ENCODE results near the gene GLRX. TPM values are rescaled to one million over a fixed set of nuclear protein-coding genes. Genes with fewer than 3 reads are reported as not detected.
"Not testable (repeated sequence)": the region's sequence is repeated elsewhere in the genome, so short reads cannot be mapped to it uniquely, and the experiment has no call there.

Gene GLRX
- total RNA-seq, 1 donor from 2014 or later = 17.3 TPM

GRCh38 chr5:95859661-95860060 is 37.1 kb upstream of the GLRX start:
- no peak for DNase-seq
- peak overlapping the region; percentile 70 for H3K27ac Mint-ChIP-seq
- no peaks in the 10 kb centered on the region for H3K27me3 Mint-ChIP-seq
- H3K4me1 Mint-ChIP-seq = peaks cover 52% of the 10 kb centered on the region
- intact Hi-C loops (cut with micrococcal nuclease) = loop anchor here (1.0 to 10.0 kb wide), 4 partner anchors 11 to 575 kb away; partner anchors contain the start of gene PCSK1
- no peaks in the 10 kb centered on the region for H3K36me3 Mint-ChIP-seq (ENCODE audit: low read depth)
- H3K4me3 Mint-ChIP-seq = peak overlapping the region; percentile 5
- H3K9me3 Mint-ChIP-seq = no peaks in the 10 kb centered on the region

DNA sequence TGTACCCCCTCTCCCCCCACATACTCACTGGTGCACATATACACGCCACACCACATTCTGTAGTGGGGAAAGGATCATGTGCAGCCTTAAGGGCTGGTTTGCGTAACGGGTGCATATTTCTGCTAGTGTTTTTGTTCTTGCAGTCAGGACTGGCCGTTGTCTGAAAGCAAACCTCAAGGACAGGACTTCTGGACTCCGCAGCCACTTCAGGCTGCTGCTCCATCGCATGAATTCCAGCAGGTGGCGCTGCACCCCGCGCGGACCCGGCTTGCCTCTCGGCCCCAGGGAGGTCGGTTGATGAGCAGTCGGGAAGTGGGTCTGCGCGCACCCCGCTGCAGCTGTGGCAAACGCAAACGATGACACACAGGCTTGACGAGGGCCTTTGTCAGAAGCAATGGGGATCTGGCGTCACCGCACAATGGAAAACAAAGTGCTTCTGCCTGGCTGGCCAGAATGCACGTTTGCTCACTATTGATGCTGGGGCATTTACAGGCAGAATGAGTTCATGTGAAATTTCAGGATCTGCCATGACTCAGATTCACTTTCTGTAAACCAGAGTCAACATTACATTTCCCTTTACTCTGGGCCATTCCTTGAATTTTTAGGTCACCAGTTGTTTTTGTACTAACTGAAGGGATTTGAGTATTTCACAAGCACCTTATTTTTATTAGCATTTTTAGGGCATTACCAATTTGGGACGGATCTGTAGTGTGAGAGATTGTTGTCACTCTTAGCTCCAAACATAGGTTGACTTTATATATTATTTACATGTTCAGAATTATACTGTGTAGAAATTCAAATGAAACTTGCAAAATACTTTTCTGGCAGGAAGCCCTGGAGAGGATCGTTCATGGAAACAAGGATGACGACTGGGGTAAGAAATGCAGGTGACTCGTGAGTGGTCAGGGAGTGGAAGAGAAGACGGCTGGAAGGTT is 36.4 kb upstream of the GLRX start:
- Mint-ChIP-seq H3K36me3 (ENCODE audit: low read depth) (no peaks in the 10 kb centered on the region), H3K9me3 (no peaks in the 10 kb centered on the region), H3K4me1 (peaks cover 52% of the 10 kb centered on the region), H3K27ac (peak overlapping the region; percentile 78), H3K27me3 (no peaks in the 10 kb centered on the region), H3K4me3 (peak overlapping the region; percentile 66)
- intact Hi-C loops (cut with micrococcal nuclease) = loop anchor here (1.0 to 10.0 kb wide), 6 partner anchors 11 to 742 kb away; partner anchors contain the start of gene PCSK1
- peak; percentile 96 for DNase-seq

DNA sequence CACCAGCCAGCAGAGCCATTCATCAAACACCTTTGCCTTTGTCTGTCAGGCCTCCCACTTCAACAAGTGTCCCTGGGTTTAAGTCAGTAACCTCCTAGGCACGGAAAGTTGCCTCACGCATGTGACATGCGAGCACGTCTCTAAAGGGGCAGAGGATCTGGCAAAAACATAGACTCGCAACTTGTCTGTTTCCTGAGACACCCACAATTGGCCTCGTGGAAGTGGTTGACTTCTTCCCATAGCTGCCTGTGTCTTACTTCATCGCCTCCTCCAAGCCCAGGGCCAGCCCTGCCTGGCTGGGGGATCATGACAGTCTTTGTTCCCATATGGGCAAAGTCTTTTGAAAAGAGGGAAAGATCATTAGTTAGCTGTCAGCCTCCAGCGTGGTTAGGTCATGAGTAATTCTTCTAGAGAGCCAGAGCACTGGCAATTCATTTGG is 35.5 kb upstream of the GLRX start:
- peak overlapping the region; percentile 18 for H3K4me3 Mint-ChIP-seq
- H3K27ac Mint-ChIP-seq = no peak overlapping the region
- intact Hi-C loops (cut with micrococcal nuclease) = loop anchor here (1.0 to 10.0 kb wide), 3 partner anchors 478 to 743 kb away; partner anchors contain the start of gene PCSK1
- no peaks in the 10 kb centered on the region for H3K36me3 Mint-ChIP-seq (ENCODE audit: low read depth)
- H3K4me1 Mint-ChIP-seq = peaks cover 47% of the 10 kb centered on the region
- DNase-seq = no peak
- no peaks in the 10 kb centered on the region for H3K9me3 Mint-ChIP-seq
- H3K27me3 Mint-ChIP-seq = no peaks in the 10 kb centered on the region

DNA sequence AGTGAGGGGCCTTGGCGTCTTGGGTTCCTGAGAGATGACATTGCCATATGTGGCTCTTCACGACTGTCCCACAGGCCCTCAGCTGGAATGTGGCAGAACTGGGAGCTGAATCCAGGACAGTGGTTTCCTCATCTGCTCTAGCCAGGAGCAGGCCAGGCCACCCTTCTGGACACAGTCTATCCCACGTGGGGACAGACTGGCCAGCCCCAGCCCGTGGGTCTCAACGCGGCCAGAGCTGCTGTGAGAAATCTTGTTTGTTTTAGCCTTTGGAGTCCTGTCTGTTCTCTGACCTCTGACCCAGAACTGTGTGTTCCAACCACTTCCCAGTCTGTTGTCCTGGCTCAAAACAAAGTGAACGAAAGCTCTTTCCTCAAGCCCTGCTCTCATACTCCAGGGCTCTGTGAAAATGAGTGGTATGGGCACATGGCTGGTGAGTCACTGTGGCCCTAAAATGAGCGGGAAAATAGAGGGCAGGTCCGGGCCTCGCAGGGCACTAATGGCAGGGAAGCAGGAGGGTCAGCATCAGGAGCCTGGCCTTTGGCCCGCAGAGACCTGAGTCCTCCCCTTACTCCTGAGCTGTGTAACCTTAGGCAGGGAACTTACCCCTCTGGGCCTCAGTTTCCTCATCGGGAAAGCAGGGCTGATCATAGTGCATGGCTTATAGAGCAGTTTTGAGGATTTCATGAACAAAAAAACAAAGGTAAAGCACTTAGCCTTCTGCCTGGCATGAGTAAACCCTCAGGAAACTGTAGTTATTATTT is 34.8 kb upstream of the GLRX start:
- Mint-ChIP-seq H3K27me3 (no peaks in the 10 kb centered on the region), H3K9me3 (no peaks in the 10 kb centered on the region), H3K36me3 (ENCODE audit: low read depth) (no peaks in the 10 kb centered on the region), H3K4me1 (peaks cover 40% of the 10 kb centered on the region), H3K27ac (no peak overlapping the region), H3K4me3 (no peak overlapping the region)
- DNase-seq = no peak
- intact Hi-C loops (cut with micrococcal nuclease) = loop anchor here (10.0 kb wide), 1 partner anchor 577 kb away; the partner anchor contains the start of gene PCSK1

GRCh38 chr5:95856501-95856981 is 34.0 kb upstream of the GLRX start:
- H3K4me3 Mint-ChIP-seq = no peak overlapping the region
- H3K27ac Mint-ChIP-seq = no peak overlapping the region
- DNase-seq = no peak
- H3K4me1 Mint-ChIP-seq = peaks cover 32% of the 10 kb centered on the region
- intact Hi-C loops (cut with micrococcal nuclease) = loop anchor here (10.0 kb wide), 1 partner anchor 578 kb away; the partner anchor contains the start of gene PCSK1
- H3K9me3 Mint-ChIP-seq = no peaks in the 10 kb centered on the region
- no peaks in the 10 kb centered on the region for H3K36me3 Mint-ChIP-seq (ENCODE audit: low read depth)
- H3K27me3 Mint-ChIP-seq = no peaks in the 10 kb centered on the region

GRCh38 chr5:95853490-95853889 is 31.0 kb upstream of the GLRX start:
- no peak for DNase-seq
- Mint-ChIP-seq H3K4me1 (peaks cover 10% of the 10 kb centered on the region), H3K27ac (no peak overlapping the region), H3K4me3 (no peak overlapping the region), H3K27me3 (peaks cover 10% of the 10 kb centered on the region), H3K9me3 (no peaks in the 10 kb centered on the region), H3K36me3 (ENCODE audit: low read depth) (no peaks in the 10 kb centered on the region)
- intact Hi-C loops (cut with micrococcal nuclease) = loop anchor here (10.0 kb wide), 1 partner anchor 581 kb away; the partner anchor contains the start of gene PCSK1

GRCh38 chr5:95852567-95852966 is 30.0 kb upstream of the GLRX start:
- intact Hi-C loops (cut with micrococcal nuclease) = loop anchor here (10.0 kb wide), 1 partner anchor 582 kb away; the partner anchor contains the start of gene PCSK1
- peaks cover 15% of the 10 kb centered on the region for H3K27me3 Mint-ChIP-seq
- no peak overlapping the region for H3K4me3 Mint-ChIP-seq
- DNase-seq = no peak
- H3K36me3 Mint-ChIP-seq (ENCODE audit: low read depth) = no peaks in the 10 kb centered on the region
- H3K9me3 Mint-ChIP-seq = no peaks in the 10 kb centered on the region
- peaks cover 3% of the 10 kb centered on the region for H3K4me1 Mint-ChIP-seq
- H3K27ac Mint-ChIP-seq = no peak overlapping the region

DNA sequence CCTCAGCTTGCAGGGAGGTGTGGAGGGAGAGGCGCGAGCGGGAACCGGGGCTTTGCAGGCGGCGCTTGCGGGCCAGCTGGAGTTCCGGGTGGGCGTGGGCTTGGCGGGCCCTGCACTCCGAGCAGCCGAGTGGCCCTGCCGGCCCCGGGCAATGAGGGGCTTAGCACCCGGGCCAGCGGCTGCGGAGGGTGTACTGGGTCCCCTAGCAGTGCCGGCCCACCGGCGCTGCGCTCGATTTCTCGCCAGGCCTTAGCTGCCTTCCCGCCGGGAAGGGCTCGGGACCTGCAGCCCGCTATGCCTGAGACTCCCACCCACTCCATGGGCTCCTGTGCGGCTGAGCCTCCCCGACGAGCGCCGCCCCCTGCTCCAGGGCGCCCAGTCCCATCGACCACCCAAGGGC is 28.6 kb upstream of the GLRX start:
- H3K27me3 Mint-ChIP-seq = peaks cover 16% of the 10 kb centered on the region
- peaks cover 11% of the 10 kb centered on the region for H3K4me1 Mint-ChIP-seq
- intact Hi-C loops (cut with micrococcal nuclease) = loop anchor here (10.0 kb wide), 1 partner anchor 584 kb away; the partner anchor contains the start of gene PCSK1
- not testable (repeated sequence) for H3K36me3 Mint-ChIP-seq (ENCODE audit: low read depth); H3K27ac Mint-ChIP-seq; H3K4me3 Mint-ChIP-seq; H3K9me3 Mint-ChIP-seq; DNase-seq

DNA sequence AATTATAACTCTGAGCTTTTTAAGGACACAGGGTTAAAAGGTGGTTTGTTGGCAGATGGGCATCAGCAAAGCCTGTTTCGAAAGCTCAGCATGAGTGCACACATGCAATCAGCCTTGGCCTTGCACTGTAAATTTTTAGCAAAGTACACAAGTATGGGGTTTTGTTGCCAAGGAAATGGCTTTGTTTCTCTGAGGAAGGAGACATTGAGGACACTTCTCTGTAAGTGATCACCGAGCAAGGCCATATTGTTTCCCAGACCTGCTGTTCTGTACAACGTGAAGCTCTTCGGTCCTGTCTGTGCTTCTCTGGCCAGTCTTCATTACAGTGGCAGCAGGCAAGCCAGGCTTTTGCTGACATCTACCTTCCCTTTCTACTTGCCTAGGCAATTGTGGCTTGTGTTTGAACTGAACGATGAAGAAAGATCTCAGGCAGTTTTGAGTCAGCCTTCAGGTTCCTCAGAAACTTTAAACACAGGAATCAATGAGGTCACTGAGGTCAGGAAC is 27.9 kb upstream of the GLRX start:
- Mint-ChIP-seq H3K4me1 (peaks cover 12% of the 10 kb centered on the region), H3K9me3 (no peaks in the 10 kb centered on the region), H3K4me3 (no peak overlapping the region), H3K27me3 (peaks cover 16% of the 10 kb centered on the region), H3K36me3 (ENCODE audit: low read depth) (no peaks in the 10 kb centered on the region), H3K27ac (no peak overlapping the region)
- intact Hi-C loops (cut with micrococcal nuclease) = loop anchor here (10.0 kb wide), 1 partner anchor 584 kb away; the partner anchor contains the start of gene PCSK1
- no peak for DNase-seq

- H3K9me3 Mint-ChIP-seq = no peaks in the 10 kb centered on the region
- no peak overlapping the region for H3K4me3 Mint-ChIP-seq
- peaks cover 16% of the 10 kb centered on the region for H3K27me3 Mint-ChIP-seq
- H3K36me3 Mint-ChIP-seq (ENCODE audit: low read depth) = no peaks in the 10 kb centered on the region
- no peak overlapping the region for H3K27ac Mint-ChIP-seq
- intact Hi-C loops (cut with micrococcal nuclease) = loop anchor here (5.0 kb wide), 1 partner anchor 131 kb away; no protein-coding TSS in a partner anchor
- peaks cover 18% of the 10 kb centered on the region for H3K4me1 Mint-ChIP-seq
- DNase-seq = no peak
These were observed 26.2 kb upstream of the GLRX start for GRCh38 chr5:95848701-95849100.

GRCh38 chr5:95847261-95847592 is 24.7 kb upstream of the GLRX start:
- H3K27me3 Mint-ChIP-seq = peaks cover 16% of the 10 kb centered on the region
- H3K27ac Mint-ChIP-seq = no peak overlapping the region

DNA sequence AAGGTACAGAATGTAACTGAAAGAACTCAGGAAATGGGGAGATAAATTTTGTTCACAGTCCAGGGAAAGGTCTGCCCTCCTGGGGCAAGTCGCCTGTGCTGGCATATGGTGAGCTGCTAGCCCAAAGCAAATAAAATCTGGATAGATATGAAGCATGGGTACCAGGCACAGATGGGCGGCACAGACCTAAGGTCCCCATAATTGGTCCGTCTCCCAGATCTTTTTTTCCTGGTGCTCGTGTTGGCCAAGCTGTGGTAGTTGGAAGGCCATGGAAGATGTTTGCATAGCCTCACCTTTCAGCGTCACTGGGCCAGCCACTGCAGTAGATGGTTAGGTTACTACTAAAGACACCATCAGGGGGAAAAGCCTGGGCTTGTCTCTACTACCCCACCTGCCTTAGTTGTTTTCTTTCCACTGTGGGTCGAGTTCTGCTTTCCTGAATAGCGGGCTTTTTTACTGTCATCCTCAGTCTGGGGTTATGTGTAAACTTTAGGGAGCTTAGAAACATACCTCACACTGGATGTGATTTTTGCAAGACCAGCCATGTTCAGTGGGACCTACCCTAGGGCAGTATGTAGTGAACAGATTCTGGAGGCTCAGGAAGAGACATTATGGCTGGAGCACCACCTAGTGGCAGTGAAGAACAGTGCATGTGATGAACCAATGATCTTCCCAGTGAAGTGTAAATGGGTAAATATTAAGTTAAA is 24.2 kb upstream of the GLRX start:
- intact Hi-C loops (cut with micrococcal nuclease) = loop anchor here (1.0 to 5.0 kb wide), 4 partner anchors 65 to 202 kb away; no protein-coding TSS in a partner anchor
- Mint-ChIP-seq H3K4me3 (no peak overlapping the region), H3K27ac (no peak overlapping the region), H3K4me1 (peaks cover 27% of the 10 kb centered on the region), H3K36me3 (ENCODE audit: low read depth) (no peaks in the 10 kb centered on the region), H3K9me3 (no peaks in the 10 kb centered on the region), H3K27me3 (peaks cover 16% of the 10 kb centered on the region)
- DNase-seq = peak; percentile 90

More at GRCh38 chr5:95847261-95847592, 24.7 kb upstream of the GLRX start:
- intact Hi-C loops (cut with micrococcal nuclease) = loop anchor here (1.0 to 5.0 kb wide), 4 partner anchors 66 to 203 kb away; no protein-coding TSS in a partner anchor
- no peaks in the 10 kb centered on the region for H3K9me3 Mint-ChIP-seq
- no peak overlapping the region for H3K4me3 Mint-ChIP-seq
- H3K36me3 Mint-ChIP-seq (ENCODE audit: low read depth) = no peaks in the 10 kb centered on the region
- H3K4me1 Mint-ChIP-seq = peaks cover 27% of the 10 kb centered on the region
- DNase-seq = no peak

DNA sequence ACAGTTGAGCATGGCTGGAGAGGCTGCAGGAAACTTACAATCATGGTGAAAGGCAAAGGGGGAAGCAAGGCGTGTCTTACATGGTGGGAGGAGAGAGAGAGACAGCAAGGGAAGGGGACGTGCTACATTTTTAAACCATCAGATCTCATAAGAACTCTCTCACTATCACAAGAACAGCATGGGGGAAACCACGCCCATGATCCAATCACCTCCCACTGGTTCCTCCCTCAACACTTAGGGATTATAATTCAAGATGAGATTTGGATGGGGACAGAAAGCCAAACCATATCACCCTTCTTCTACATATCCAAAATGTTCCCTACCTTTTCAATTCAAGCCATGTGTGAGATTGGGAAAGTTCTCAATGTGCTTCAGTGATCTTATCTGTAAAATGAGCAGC is 22.9 kb upstream of the GLRX start:
- Mint-ChIP-seq H3K4me3 (no peak overlapping the region), H3K9me3 (no peaks in the 10 kb centered on the region), H3K27me3 (peaks cover 16% of the 10 kb centered on the region), H3K4me1 (peaks cover 25% of the 10 kb centered on the region), H3K36me3 (ENCODE audit: low read depth) (no peaks in the 10 kb centered on the region), H3K27ac (no peak overlapping the region)
- DNase-seq = no peak
- intact Hi-C loops (cut with micrococcal nuclease) = loop anchor here (5.0 kb wide), 1 partner anchor 128 kb away; no protein-coding TSS in a partner anchor
